Measurements from ENCODE around the gene RNF181.

- TF ChIP-seq, protein P1, sequence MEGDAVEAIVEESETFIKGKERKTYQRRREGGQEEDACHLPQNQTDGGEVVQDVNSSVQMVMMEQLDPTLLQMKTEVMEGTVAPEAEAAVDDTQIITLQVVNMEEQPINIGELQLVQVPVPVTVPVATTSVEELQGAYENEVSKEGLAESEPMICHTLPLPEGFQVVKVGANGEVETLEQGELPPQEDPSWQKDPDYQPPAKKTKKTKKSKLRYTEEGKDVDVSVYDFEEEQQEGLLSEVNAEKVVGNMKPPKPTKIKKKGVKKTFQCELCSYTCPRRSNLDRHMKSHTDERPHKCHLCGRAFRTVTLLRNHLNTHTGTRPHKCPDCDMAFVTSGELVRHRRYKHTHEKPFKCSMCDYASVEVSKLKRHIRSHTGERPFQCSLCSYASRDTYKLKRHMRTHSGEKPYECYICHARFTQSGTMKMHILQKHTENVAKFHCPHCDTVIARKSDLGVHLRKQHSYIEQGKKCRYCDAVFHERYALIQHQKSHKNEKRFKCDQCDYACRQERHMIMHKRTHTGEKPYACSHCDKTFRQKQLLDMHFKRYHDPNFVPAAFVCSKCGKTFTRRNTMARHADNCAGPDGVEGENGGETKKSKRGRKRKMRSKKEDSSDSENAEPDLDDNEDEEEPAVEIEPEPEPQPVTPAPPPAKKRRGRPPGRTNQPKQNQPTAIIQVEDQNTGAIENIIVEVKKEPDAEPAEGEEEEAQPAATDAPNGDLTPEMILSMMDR (IDR thresholded peaks at IDR 0.05; ENCODE audit: low read length), result no peak; the same call in 1 of the 2 replicates
- TF ChIP-seq EZH2 (optimal IDR thresholded peaks at IDR 0.05; ENCODE audit: low read depth, low read length), result no peak
Measured at GRCh38 chr2:85561280-85562212, 34.0 kb upstream of the RNF181 start, which contains the start of gene GGCX.

Data from MM.1S (cell line).